Rectal smooth muscle tissue (tissue), 1 donor: ENCODE measurements around the gene PXYLP1.

ENCODE experiments used
- H3K27ac ChIP-seq: one replicate; pipeline ENCODE4 v1.7.0; 2013; ENCODE audit warnings: low read depth, low read length, inconsistent platforms
- H3K27me3 ChIP-seq: one replicate; pipeline ENCODE4 v1.7.0; 2013; ENCODE audit warnings: low read length; ENCODE audit not compliant: control insufficient read depth, insufficient read depth
- H3K36me3 ChIP-seq: one replicate; pipeline ENCODE4 v1.7.0; 2013; ENCODE audit warnings: low read length; ENCODE audit not compliant: control insufficient read depth, insufficient read depth
- H3K4me1 ChIP-seq: one replicate; pipeline ENCODE4 v1.7.0; 2013; ENCODE audit warnings: low read length; ENCODE audit not compliant: control insufficient read depth, insufficient read depth
- H3K4me3 ChIP-seq: one replicate; pipeline ENCODE4 v1.7.0; 2013; ENCODE audit warnings: low read length
- H3K9ac ChIP-seq: one replicate; pipeline ENCODE4 v1.7.0; 2013; ENCODE audit warnings: low read length

Gene PXYLP1

DNA sequence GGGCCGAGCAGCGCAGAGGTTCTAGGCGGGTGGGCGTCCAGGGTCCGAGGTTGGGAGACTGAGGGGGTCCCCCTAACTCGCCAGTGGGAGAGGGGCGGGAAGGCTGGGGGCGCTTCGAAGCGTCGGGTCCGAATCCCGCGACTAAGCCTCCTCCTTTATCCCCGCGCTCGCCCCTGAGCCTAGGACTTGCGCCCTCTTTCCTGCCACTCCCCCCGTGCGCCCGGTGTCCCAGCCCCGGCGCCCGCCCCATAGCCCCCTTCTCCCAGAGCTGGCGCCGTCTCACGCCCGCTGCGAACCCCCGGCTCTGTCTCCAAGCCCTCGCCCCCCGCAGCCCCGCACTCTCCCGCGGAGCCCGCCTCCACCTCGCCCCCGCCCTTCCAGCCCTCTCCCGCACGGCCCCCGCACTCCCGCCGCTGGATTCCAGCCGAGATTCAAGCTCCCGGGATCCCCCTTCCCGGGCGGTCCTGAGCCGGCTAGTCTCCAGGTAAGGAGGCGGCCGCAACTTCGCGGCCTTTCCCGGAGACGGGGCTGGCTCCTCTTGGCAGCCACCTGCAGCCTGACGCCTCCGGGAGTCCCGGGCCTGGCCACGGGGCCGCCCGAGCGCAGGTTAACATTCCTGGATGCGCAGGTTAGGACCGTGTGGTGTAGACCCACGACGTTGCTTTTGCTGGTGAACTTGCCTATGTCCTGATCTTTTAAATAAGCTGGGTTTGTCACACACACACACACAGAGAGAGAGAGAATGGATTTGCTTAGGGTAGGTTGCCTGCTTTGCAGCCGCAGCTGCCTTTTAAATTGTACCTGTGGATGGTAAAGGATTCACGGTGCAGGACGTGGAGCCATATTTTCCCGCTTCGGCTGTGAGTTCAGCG lies 563 bp downstream of the PXYLP1 start:
- no peaks in the 10 kb centered on the region for H3K4me1 ChIP-seq
- H3K36me3 ChIP-seq, result no peaks in the 10 kb centered on the region
- no peaks in the 10 kb centered on the region for H3K27me3 ChIP-seq
- H3K27ac ChIP-seq, result peak overlapping the region; percentile 40
- peak overlapping the region; percentile 70 for H3K9ac ChIP-seq
- peak overlapping the region; percentile 77 for H3K4me3 ChIP-seq

DNA sequence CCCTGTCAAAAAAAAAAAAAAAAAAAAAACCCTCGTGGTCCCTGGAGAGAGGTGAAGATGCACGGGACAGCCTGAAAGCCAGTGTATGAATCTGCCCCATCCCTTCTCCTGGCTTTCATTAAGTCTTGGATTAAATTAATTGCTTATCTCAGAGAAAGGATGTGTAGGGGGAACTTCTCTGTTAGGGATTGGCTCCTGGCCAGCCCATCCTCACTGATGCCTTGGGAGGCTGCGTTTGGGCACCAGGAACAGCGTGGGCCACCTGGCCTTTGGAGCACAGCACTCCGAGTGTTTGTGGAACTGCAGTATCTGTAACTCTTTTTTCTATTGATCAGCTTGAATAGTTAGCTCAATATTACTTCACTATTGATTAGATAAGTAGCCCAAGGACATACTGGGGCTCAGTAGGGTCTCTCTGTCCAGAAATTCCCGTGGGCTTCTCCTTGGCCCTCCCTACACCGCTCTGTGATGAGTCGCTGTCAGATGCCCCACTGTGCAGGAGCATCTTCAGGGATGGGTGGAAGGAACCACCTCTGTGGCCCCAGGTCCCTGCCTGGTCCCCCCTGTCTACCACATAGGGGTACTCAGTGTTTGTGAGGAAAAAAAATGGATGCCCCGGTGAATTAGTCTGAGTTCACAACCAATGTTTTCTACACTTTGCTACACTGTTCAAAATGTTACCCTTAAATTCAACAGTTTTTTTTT lies 2.0 kb downstream of the PXYLP1 start:
- Histone ChIP-seq H3K36me3 (no peaks in the 10 kb centered on the region), H3K9ac (no peak overlapping the region), H3K4me1 (no peaks in the 10 kb centered on the region), H3K27ac (no peak overlapping the region), H3K4me3 (no peak overlapping the region), H3K27me3 (no peaks in the 10 kb centered on the region)

DNA sequence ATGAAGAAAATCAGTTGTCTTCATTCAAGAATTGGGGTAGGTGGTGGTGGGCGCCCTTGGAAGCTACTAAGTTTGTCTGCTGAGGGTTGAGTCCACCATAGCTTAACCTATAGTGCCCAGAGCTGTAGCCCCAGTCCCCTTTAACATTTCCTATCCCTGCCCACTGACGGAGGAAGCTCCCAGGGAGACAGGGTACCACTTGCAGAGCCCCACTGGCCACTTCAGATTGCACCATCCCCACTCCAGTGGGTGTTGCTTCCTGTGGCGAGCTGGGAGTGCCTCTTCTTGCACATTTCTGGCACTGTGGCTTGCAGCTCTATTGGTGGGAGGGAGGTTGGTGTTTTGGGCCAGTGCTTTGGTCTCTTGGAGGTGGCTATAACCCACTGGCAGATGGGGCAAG lies 2.7 kb downstream of the PXYLP1 start:
- H3K27ac ChIP-seq, result no peak overlapping the region
- no peak overlapping the region for H3K9ac ChIP-seq
- H3K4me3 ChIP-seq, result no peak overlapping the region
- H3K27me3 ChIP-seq, result no peaks in the 10 kb centered on the region
- no peaks in the 10 kb centered on the region for H3K36me3 ChIP-seq
- H3K4me1 ChIP-seq, result no peaks in the 10 kb centered on the region

DNA sequence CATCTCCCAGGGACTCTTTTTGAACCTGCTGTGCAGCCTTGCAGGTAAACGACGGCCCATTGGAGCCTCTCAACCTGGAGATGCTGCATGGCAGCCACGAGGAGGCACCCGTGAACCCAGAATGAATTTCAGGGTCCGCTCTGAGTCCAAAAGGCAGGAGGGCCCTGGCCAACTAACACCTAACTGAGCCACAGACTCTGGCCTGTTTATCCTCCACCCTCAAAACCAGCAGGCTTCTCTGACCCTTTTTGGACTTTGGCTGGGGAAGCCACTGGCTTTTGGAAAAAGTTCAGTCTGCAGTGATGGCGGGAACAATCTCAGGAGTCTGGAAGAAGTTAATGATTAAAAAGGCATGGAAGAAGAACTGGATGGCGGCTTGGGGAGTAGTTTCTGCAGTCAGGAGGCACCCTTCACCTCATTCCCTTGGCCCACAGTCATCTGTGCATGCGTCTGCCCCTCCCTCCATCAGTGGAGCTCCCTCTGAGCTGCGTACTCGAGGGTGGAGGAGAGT lies 4.1 kb downstream of the PXYLP1 start:
- no peak overlapping the region for H3K27ac ChIP-seq
- H3K27me3 ChIP-seq, result no peaks in the 10 kb centered on the region
- H3K9ac ChIP-seq, result no peak overlapping the region
- H3K36me3 ChIP-seq, result no peaks in the 10 kb centered on the region
- no peaks in the 10 kb centered on the region for H3K4me1 ChIP-seq
- no peak overlapping the region for H3K4me3 ChIP-seq

DNA sequence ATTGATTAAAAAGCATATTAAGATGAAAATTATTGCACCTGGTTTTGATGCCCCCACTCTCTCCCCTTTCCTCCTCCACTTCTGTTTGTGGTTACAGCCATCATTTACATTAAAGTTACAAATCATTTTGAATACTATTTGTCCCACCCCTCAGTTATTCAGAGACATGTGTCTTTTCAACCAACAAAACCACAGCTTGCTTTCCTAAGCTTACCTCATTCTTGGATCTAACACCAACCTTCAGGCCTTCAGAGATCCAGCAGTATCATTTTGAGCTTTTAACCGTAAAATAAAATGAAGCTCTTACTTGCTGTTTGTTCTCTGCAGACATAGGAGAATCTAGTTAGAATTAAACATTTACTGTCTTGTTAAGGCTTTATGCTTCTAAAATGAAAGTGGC lies 4.7 kb downstream of the PXYLP1 start:
- H3K27ac ChIP-seq, result no peak overlapping the region
- H3K27me3 ChIP-seq, result no peaks in the 10 kb centered on the region
- H3K4me3 ChIP-seq, result no peak overlapping the region
- H3K4me1 ChIP-seq, result no peaks in the 10 kb centered on the region
- H3K9ac ChIP-seq, result no peak overlapping the region
- no peaks in the 10 kb centered on the region for H3K36me3 ChIP-seq

DNA sequence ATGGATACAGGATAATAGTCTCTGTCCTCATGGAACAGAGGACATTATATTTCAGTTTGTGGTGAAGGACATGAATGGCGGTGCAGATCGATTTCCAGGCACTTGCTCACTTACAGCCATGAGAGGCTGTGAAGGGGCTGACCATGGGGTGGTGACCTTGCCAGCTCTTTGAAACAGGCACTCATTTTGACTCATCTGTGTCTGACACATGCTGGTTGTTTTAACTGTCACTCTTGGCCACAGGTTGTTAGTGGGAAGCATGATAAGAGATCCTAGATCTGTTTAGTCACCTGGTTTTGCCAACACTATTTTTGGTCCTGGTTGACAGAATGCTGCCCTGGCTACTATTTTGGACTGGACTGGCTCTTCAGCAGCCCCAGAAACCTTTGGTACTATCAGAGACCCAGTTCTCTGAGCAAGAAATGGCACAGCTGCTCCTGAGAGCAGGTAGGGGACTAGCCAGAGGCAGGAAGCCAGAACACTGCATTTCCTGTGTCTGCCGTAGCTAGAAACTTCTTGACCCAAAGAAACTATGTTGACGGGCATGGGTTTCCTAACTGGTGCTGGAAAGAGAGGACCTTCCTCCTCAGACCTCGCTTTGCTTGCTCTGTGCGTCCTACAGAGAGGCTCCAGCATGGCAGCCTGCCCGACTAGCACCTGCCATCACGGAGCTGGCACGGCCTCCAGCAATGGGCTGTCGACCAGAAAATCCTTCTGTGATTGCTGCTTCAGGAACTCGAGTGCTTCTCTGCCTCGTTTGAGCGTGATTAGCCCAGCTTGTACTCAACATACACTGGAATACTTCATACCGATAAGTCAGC lies 6.3 kb downstream of the PXYLP1 start:
- Histone ChIP-seq H3K27ac (no peak overlapping the region), H3K27me3 (no peaks in the 10 kb centered on the region), H3K36me3 (no peaks in the 10 kb centered on the region), H3K9ac (no peak overlapping the region), H3K4me3 (no peak overlapping the region), H3K4me1 (no peaks in the 10 kb centered on the region)

DNA sequence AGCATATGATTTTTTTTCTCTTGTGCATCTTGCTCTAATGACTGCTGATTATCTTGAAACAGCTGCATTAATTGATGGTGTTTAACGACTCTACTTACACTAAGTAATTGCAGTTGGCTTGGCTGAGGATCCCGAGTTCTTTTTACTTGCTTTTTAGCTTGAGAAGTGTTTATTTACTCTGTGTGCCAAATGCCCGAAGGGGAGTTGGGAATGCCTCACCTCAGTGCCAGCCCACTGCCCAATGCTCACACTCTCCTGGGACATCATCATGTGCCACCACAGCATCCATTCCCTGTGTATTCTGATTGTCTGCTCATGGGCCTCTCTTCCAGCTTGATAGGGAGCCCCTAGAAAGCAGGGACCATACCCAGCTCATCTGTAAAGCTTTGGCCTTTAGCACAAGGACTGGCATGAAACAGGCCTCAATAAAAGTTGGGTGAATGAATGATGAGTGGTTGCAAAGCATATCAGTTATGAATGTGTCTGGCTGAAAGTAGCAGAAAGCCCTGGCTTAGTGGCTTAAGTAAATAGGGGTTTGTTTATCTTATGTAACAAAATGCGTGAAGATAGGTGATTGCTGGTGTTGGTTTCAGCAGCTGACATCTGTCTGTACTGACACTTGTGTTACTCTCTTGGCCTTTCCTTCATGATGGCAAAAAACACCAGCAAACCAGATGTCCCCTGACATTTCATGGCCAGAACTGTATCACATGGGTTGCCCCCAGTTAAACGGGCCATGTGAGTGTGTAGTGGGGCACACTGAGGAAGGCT lies 8.1 kb downstream of the PXYLP1 start:
- H3K4me3 ChIP-seq, result no peak overlapping the region
- H3K9ac ChIP-seq, result no peak overlapping the region
- no peaks in the 10 kb centered on the region for H3K27me3 ChIP-seq
- H3K27ac ChIP-seq, result no peak overlapping the region
- H3K36me3 ChIP-seq, result no peaks in the 10 kb centered on the region
- H3K4me1 ChIP-seq, result no peaks in the 10 kb centered on the region

DNA sequence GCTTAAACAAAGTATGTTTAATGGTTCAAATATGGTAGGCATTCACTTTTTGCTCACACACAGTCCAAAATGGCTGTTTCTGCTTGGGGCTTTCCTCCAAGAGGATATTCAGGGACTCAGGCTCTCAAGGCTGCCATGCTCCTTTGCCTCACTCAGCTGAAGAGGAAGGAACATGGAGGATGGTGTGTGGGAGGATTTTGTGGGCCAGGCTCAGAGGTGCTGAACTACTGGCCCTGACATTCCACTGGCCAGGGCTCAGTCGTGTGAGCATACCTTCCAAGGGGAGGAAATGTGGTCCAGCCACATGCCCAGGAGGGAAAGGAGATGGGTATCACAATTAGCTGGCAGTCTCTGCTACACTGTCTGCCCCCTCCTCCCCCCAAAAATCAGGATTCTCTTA lies 8.7 kb downstream of the PXYLP1 start:
- H3K4me3 ChIP-seq, result no peak overlapping the region
- no peaks in the 10 kb centered on the region for H3K4me1 ChIP-seq
- H3K27ac ChIP-seq, result no peak overlapping the region
- H3K36me3 ChIP-seq, result no peaks in the 10 kb centered on the region
- H3K27me3 ChIP-seq, result no peaks in the 10 kb centered on the region
- H3K9ac ChIP-seq, result no peak overlapping the region

DNA sequence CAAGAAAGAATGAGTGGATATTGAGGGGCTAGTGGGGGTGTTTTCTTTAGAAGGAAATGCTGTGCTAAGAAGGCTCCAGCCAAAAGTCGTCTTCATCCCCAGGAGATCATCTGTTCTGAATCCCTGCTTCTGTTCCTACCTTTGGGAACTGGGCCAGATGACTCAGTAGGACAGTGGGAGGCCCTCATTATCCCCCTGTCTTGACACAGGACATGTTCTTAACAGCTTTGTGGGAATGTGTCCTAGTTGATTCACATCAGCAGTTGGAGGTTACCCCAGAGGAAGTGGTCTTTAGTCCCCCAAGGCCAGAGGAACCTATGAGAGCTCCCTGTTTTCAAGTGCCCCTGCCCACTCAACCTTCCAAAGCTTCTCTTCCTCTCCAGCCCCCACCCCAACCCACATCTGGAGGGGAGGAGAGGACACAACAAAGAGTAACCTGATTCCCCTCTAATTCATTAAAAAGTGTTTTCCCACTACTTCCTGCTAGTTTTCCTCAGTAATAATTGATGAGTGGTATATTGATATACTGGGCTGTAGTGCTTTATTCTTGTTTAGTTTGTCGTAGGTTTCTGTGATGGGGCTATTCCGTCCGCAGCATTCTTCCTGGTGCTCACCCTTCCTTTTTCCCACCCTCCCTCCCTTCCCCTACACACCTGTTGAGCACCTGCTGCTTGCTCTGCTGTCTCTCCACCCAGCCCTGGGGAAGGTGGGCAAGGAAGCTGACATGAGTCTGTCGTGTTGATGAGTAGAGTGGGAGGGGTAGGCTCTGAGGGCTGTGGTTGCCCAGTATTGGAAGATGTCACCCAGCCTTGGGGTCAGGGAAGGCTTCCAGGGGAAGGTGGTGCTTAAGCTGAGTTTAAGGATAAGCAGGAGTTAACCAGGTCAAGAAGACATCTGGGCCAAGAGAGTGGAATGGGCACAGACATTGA lies 9.3 kb downstream of the PXYLP1 start:
- no peaks in the 10 kb centered on the region for H3K4me1 ChIP-seq
- H3K36me3 ChIP-seq, result no peaks in the 10 kb centered on the region

DNA sequence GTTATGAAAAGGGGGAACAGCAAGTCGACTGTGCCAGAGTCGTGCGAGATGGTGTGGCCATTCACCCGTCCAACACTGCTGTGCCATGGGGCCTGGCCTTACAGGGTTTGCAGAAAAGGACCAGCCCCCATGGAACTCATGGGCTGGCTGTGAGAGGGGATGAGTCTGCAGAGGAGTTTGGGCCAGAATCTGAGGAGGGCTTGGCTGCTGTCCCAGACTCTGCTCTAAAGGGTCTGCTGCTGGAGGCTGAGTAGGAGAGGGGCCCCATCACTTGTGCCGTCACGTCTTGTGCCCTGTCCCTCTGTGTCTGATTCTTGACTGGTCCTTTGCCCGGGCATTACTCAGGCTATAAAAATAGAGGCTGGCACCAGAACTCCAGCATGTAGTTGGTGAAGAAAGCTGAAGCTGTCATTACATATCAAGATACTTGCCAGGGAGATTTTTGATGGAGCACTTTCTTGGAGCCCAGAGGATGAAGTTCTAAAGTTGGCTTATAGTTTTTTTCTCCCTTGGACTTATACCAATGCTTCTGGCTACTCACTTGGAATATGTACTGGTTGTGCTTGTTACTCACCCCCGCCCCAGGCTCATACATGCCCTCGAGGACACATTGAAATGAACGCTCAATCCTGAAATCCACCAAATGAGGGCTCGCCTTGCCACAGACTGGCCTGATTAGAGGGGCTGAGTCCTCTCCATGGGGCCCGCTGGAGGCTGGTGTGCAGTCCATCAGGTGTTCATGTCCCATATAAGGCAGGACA lies 10.2 kb downstream of the PXYLP1 start:
- Histone ChIP-seq H3K27ac (no peak overlapping the region), H3K27me3 (no peaks in the 10 kb centered on the region), H3K4me3 (no peak overlapping the region), H3K9ac (no peak overlapping the region), H3K36me3 (no peaks in the 10 kb centered on the region), H3K4me1 (no peaks in the 10 kb centered on the region)

More for the DNA sequence above, 9.3 kb downstream of the PXYLP1 start:
- no peak overlapping the region for H3K27ac ChIP-seq
- H3K4me3 ChIP-seq, result no peak overlapping the region
- H3K9ac ChIP-seq, result no peak overlapping the region
- no peaks in the 10 kb centered on the region for H3K27me3 ChIP-seq
